ENCODE results near the gene MLXIPL. TPM values are rescaled to one million over a fixed set of nuclear protein-coding genes. Genes with fewer than 3 reads are reported as not detected.

The MLXIPL gene, protein sequence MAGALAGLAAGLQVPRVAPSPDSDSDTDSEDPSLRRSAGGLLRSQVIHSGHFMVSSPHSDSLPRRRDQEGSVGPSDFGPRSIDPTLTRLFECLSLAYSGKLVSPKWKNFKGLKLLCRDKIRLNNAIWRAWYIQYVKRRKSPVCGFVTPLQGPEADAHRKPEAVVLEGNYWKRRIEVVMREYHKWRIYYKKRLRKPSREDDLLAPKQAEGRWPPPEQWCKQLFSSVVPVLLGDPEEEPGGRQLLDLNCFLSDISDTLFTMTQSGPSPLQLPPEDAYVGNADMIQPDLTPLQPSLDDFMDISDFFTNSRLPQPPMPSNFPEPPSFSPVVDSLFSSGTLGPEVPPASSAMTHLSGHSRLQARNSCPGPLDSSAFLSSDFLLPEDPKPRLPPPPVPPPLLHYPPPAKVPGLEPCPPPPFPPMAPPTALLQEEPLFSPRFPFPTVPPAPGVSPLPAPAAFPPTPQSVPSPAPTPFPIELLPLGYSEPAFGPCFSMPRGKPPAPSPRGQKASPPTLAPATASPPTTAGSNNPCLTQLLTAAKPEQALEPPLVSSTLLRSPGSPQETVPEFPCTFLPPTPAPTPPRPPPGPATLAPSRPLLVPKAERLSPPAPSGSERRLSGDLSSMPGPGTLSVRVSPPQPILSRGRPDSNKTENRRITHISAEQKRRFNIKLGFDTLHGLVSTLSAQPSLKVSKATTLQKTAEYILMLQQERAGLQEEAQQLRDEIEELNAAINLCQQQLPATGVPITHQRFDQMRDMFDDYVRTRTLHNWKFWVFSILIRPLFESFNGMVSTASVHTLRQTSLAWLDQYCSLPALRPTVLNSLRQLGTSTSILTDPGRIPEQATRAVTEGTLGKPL
- total RNA-seq = 0.82 TPM

DNA sequence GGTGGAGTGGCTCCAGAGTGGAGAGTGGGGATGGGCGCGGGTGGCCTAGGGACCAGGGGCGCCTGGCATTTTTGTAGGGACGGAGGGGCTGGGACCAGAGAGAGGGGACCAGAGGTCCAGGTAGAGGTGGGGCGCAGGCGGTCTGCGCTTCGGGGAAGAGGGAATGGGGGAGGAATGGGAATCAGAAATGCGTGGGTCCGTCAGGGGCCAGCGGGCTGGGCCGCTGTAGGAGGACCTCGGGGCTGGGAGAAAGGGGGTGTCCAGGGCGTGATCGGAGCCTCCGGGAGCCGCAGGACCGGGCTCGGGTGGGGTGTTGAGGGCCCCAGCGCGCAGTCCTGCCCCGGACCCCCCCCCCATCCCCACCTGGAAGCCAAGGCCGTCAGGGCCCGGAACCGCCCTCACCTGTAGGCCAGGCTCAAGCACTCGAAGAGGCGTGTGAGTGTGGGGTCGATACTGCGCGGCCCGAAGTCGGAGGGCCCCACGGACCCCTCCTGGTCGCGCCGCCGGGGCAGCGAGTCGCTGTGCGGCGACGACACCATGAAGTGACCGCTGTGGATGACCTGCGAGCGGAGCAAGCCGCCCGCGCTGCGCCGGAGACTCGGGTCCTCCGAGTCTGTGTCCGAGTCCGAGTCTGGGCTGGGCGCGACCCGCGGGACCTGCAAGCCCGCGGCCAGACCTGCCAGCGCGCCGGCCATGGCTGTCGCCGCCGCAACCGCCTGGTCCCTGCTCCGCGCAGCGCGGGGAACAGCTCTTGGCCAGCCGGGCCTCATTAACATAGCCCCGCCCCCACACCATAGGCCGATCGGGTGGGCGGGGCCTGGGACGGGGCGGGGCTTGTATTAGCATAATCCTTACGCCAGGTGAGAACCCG is at the start of gene MLXIPL:
TSS of gene MLXIPL (minus strand) at position 725 of the 871 bp plus-strand sequence. CDS start at position 695, 30 bp downstream.

GRCh38 chr7:73667344-73668102 is 43.2 kb upstream of the MLXIPL start, which contains the start of gene VPS37D:
TSS of gene VPS37D (plus strand) at chr7:73667831. CDS start at chr7:73667959, 128 bp downstream.

GRCh38 chr7:73578342-73579128 is 45.8 kb downstream of the MLXIPL start, which contains the start of gene TBL2:
TSS of gene TBL2 (minus strand) at chr7:73578579. CDS start at chr7:73578549, 30 bp downstream.

GRCh38 chr7:73557397-73558257 is 66.7 kb downstream of the MLXIPL start, which contains the start of gene BCL7B:
TSS of gene BCL7B (minus strand) at chr7:73557690. CDS start at chr7:73557578, 112 bp downstream.

Other genes with a start within 250 kb of the MLXIPL start
- gene FZD9, start 190.7 kb downstream of the MLXIPL start, total RNA-seq = 4.2 TPM
- gene BAZ1B, start 102.2 kb downstream of the MLXIPL start, total RNA-seq = 90.4 TPM
- 15.7 TPM for gene BCL7B, start 66.8 kb downstream of the MLXIPL start, total RNA-seq
- gene TBL2, start 45.9 kb downstream of the MLXIPL start, total RNA-seq = 49.6 TPM
- 14.6 TPM for gene VPS37D, start 43.3 kb upstream of the MLXIPL start, total RNA-seq
- gene DNAJC30, start 58.9 kb upstream of the MLXIPL start, total RNA-seq = 4.2 TPM
- 36.2 TPM for gene BUD23, start 59.1 kb upstream of the MLXIPL start, total RNA-seq
- gene STX1A, start 95.1 kb upstream of the MLXIPL start, total RNA-seq = 22.0 TPM
- gene ABHD11, start 114.3 kb upstream of the MLXIPL start, total RNA-seq = 17.5 TPM
- 6.0 TPM for gene CLDN3, start 145.7 kb upstream of the MLXIPL start, total RNA-seq
- gene CLDN4, start 206.5 kb upstream of the MLXIPL start, total RNA-seq = 15.8 TPM
- gene METTL27, start 218.0 kb upstream of the MLXIPL start, total RNA-seq = 5.9 TPM
- not detected for gene TMEM270, start 236.6 kb upstream of the MLXIPL start, total RNA-seq

All from camera-type eye (tissue), 1 donor.